Immature natural killer cell (primary cell): ENCODE results near the gene TCEANC. TPM values are rescaled to one million over a fixed set of nuclear protein-coding genes. Genes with fewer than 3 reads are reported as not detected.
"Not testable (repeated sequence)": the region's sequence is repeated elsewhere in the genome, so short reads cannot be mapped to it uniquely, and the experiment has no call there.

Source experiments
- DNase-seq, 3 donors: peaks; one replicate each; pipeline ENCODE4 v3.0.0; 2022; ENCODE audit warnings: mixed read lengths in 1 of 3
- H3K27ac Mint-ChIP-seq, 6 donors: one replicate each; pipeline ENCODE4 v1.8.0; 2020; ENCODE audit warnings: mixed read lengths in 6 of 6, mild to moderate bottlenecking in 5 of 6, inconsistent platforms in 4 of 6, moderate library complexity in 3 of 6
- H3K27me3 Mint-ChIP-seq, 3 donors: one replicate each; pipeline ENCODE4 v1.8.0; 2020 to 2021; ENCODE audit warnings: low read depth in 3 of 3, mild to moderate bottlenecking in 3 of 3, mixed read lengths in 3 of 3, moderate library complexity in 3 of 3, inconsistent platforms in 1 of 3
- H3K36me3 Mint-ChIP-seq, 3 donors: one replicate each; pipeline ENCODE4 v1.8.0; 2020; ENCODE audit warnings: mixed read lengths in 3 of 3, inconsistent platforms in 2 of 3, mild to moderate bottlenecking in 2 of 3
- H3K4me1 Mint-ChIP-seq, 2 donors: one replicate each; pipeline ENCODE4 v1.8.0; 2020; ENCODE audit warnings: inconsistent platforms in 2 of 2, mild to moderate bottlenecking in 2 of 2, mixed read lengths in 2 of 2, moderate library complexity in 1 of 2
- H3K4me3 Mint-ChIP-seq, 5 donors: one replicate each; pipeline ENCODE4 v1.8.0; 2020; ENCODE audit warnings: mild to moderate bottlenecking in 5 of 5, mixed read lengths in 5 of 5, inconsistent platforms in 3 of 5, moderate library complexity in 3 of 5
- H3K9me3 Mint-ChIP-seq, 6 donors: one replicate each; pipeline ENCODE4 v1.8.0; 2020; ENCODE audit warnings: mild to moderate bottlenecking in 6 of 6, mixed read lengths in 6 of 6, inconsistent platforms in 4 of 6, moderate library complexity in 3 of 6
- polyA plus RNA-seq, 3 donors: library from polyadenylated mRNA; unstranded; fragments of 300-500 nt; fragmentation: Illumina TruSeq; gene quantifications; one replicate each; pipeline ENCODE4 v1.2.3, GENCODE V29; 2021

TCEANC gene
- polyA plus RNA-seq, 3 donors from 2014 or later: 5.8 to 10.8 (median 7.1) TPM

DNA sequence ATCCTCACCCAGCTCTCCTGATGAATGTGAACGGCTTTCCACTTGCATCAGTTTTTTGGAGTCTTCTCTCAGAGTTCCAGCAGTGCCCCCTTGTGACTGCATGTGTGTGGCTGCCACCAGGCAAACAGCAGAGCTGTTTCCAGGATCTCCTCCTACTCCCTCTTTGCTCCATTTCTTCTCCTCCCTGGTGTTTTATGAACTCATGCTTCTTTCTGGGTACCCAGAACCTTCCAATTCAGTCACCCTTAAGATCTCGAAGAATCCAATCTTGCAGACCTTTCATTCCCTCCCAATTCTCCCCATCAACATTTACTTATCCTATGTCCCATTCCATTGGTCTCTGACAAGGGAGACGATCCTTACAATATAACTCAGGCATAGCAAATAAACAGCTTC, 6.8 kb upstream of the TCEANC start:
- Mint-ChIP-seq H3K4me1 (peaks cover 0 to 4% of the 10 kb centered on the region in 2 donors), H3K36me3 (no peaks in the 10 kb centered on the region), H3K9me3 (no peaks in the 10 kb centered on the region), H3K4me3 (no peak overlapping the region), H3K27ac (peak overlapping the region in 1 of 6 donors; percentile 34), H3K27me3 (peaks cover 0 to 12% (median 0%) of the 10 kb centered on the region in 3 donors)
- DNase-seq: peak in 2 of 3 donors; percentile 9 to 14

GRCh38 chrX:13647709-13648212, 5.2 kb upstream of the TCEANC start:
- peak overlapping the region in 5 of 6 donors; percentile 56 to 93 (median 87) for H3K27ac Mint-ChIP-seq
- DNase-seq: peak; percentile 6 to 69 (median 14)
- H3K36me3 Mint-ChIP-seq: no peaks in the 10 kb centered on the region
- H3K9me3 Mint-ChIP-seq: peaks cover 0 to 2% (median 0%) of the 10 kb centered on the region in 6 donors
- peak overlapping the region in 2 of 5 donors; percentile 57 to 65 for H3K4me3 Mint-ChIP-seq
- H3K27me3 Mint-ChIP-seq: peaks cover 0 to 12% (median 0%) of the 10 kb centered on the region in 3 donors
- peaks cover 7 to 11% of the 10 kb centered on the region in 2 donors for H3K4me1 Mint-ChIP-seq

- H3K4me1 Mint-ChIP-seq: peaks cover 13 to 15% of the 10 kb centered on the region in 2 donors
- not testable (repeated sequence) for H3K9me3 Mint-ChIP-seq, H3K4me3 Mint-ChIP-seq, H3K36me3 Mint-ChIP-seq, DNase-seq
- H3K27me3 Mint-ChIP-seq: peaks cover 0 to 12% (median 2%) of the 10 kb centered on the region in 3 donors
- H3K27ac Mint-ChIP-seq: peak overlapping the region in 3 of 6 donors; percentile 87 to 93 (median 87)
Measured at GRCh38 chrX:13648336-13648735, 4.6 kb upstream of the TCEANC start.

DNA sequence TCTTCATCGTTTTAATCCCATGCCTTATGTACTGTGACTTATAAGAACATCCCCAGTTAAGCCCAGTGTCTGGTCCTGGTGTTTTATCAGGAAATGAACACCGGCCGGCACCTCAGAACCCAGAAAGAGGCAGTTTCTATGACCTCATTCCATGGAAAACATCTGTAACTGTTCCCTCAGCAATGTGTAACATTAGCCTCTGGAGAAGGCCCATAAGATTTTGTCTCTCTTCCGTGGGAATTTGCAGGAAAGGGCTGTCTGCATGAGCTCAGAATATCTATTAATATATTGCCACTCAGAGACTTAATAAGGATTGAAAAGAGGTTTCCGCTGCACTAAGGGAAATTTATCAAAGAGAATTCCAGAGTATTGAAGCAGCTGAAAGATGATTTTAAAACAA, 3.1 kb upstream of the TCEANC start:
- no peak for DNase-seq
- peaks cover 0 to 2% (median 0%) of the 10 kb centered on the region in 6 donors for H3K9me3 Mint-ChIP-seq
- peaks cover 0 to 7% (median 6%) of the 10 kb centered on the region in 3 donors for H3K27me3 Mint-ChIP-seq
- H3K4me3 Mint-ChIP-seq: no peak overlapping the region
- H3K27ac Mint-ChIP-seq: no peak overlapping the region
- H3K4me1 Mint-ChIP-seq: peaks cover 25 to 28% of the 10 kb centered on the region in 2 donors
- H3K36me3 Mint-ChIP-seq: no peaks in the 10 kb centered on the region

- DNase-seq: no peak
- Mint-ChIP-seq H3K4me1 (peaks cover 25 to 33% of the 10 kb centered on the region in 2 donors), H3K36me3 (peaks cover 0 to 4% (median under 1%) of the 10 kb centered on the region in 3 donors), H3K27ac (no peak overlapping the region), H3K9me3 (peaks cover 0 to 2% (median 0%) of the 10 kb centered on the region in 6 donors), H3K27me3 (peaks cover 0 to 8% (median 7%) of the 10 kb centered on the region in 3 donors), H3K4me3 (no peak overlapping the region)
Measured at GRCh38 chrX:13650318-13650717, 2.6 kb upstream of the TCEANC start.

GRCh38 chrX:13651150-13651549, 1.8 kb upstream of the TCEANC start:
- Mint-ChIP-seq H3K4me1 (peaks cover 25 to 36% of the 10 kb centered on the region in 2 donors), H3K27me3 (peaks cover 0 to 8% (median 7%) of the 10 kb centered on the region in 3 donors), H3K4me3 (peak overlapping the region in 1 of 5 donors; percentile 2), H3K27ac (peak overlapping the region in 2 of 6 donors; percentile 18 to 77), H3K9me3 (peaks cover 0 to 2% (median 0%) of the 10 kb centered on the region in 6 donors), H3K36me3 (peaks cover 0 to 7% (median 5%) of the 10 kb centered on the region in 3 donors)
- no peak for DNase-seq

DNA sequence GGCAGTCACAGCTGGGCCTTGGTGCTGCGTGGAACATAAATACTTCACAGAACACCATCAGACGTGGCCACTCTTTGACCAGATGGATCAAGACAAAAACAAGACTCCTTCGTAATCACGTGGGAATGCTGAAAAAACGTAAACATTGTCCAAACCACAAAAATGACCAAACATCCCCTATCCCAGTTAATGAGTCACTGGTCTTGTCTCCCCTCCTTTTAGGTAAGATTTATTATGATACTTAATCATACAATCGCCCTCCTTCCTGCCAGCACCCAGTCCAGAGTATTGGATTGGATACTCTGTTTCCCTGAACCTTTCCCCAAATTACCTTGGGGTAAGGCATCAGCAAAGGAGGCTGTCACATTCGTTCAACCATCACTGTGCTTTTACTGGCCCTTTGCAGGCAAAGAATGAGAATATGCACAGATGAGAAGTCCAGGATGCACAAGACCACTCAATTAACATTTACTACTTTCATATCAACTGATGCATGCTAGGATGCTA, 601 bp upstream of the TCEANC start:
- H3K27ac Mint-ChIP-seq: peak overlapping the region; percentile 94 to 98 (median 96)
- DNase-seq: no peak
- peaks cover 25 to 36% of the 10 kb centered on the region in 2 donors for H3K4me1 Mint-ChIP-seq
- H3K36me3 Mint-ChIP-seq: peaks cover 0 to 14% (median 12%) of the 10 kb centered on the region in 3 donors
- H3K9me3 Mint-ChIP-seq: peaks cover 0 to 2% (median 0%) of the 10 kb centered on the region in 6 donors
- peak overlapping the region; percentile 93 to 95 (median 94) for H3K4me3 Mint-ChIP-seq
- peaks cover 0 to 8% (median 2%) of the 10 kb centered on the region in 3 donors for H3K27me3 Mint-ChIP-seq

GRCh38 chrX:13654116-13654515, 1.2 kb downstream of the TCEANC start:
- H3K4me3 Mint-ChIP-seq: peak overlapping the region in 4 of 5 donors; percentile 93 to 95 (median 94)

DNA sequence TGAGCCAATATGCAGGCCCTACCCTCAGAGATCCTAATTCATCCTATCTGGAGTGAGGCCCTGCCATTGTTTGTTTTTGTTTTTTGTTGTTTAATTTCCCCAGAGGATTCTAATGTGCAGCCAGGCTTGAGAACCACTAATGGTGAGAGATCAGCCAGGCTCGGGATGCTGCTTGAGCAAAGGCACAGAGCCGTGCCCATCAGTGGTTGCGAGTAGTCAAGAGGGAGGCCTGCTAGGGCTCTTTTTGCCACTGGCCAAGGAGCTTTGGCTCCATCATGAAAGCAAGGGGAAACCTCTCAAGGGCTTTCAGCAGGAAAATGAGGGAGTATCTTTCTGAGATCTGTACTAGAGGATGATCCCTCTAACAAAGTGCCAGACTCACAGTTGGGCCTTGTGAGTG, 2.7 kb downstream of the TCEANC start:
- no peak for DNase-seq
- peaks cover 7 to 23% (median 20%) of the 10 kb centered on the region in 3 donors for H3K36me3 Mint-ChIP-seq
- no peak overlapping the region for H3K4me3 Mint-ChIP-seq
- peaks cover 0 to 2% (median 0%) of the 10 kb centered on the region in 6 donors for H3K9me3 Mint-ChIP-seq
- H3K27ac Mint-ChIP-seq: peak overlapping the region in 4 of 6 donors; percentile 43 to 94 (median 57)
- peaks cover 25 to 45% of the 10 kb centered on the region in 2 donors for H3K4me1 Mint-ChIP-seq
- peaks cover 0 to 8% (median 0%) of the 10 kb centered on the region in 3 donors for H3K27me3 Mint-ChIP-seq

More at GRCh38 chrX:13654116-13654515, 1.2 kb downstream of the TCEANC start:
- peaks cover 3 to 17% (median 14%) of the 10 kb centered on the region in 3 donors for H3K36me3 Mint-ChIP-seq
- H3K27ac Mint-ChIP-seq: peak overlapping the region; percentile 94 to 98 (median 96)
- peaks cover 24 to 44% of the 10 kb centered on the region in 2 donors for H3K4me1 Mint-ChIP-seq
- peaks cover 0 to 8% (median 0%) of the 10 kb centered on the region in 3 donors for H3K27me3 Mint-ChIP-seq
- no peak for DNase-seq
- peaks cover 0 to 2% (median 0%) of the 10 kb centered on the region in 6 donors for H3K9me3 Mint-ChIP-seq

DNA sequence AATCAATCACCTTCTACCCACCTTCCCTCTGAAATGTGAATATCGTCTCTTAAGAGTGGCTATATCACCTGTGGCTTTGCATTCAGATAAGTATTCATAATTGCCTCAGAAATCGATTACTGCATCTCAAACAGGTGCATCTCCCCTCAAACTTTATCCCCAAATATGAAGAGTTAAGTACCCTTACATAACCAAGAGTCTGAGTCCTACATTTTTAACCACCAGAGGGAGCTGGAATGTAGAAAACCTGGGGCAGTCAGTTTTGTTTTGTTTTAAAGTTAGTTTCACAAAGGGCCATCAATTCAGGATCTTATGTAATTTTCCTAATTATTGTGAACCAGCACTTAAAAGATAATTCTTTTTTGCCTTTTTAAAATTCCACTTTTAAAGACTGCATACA, 5.7 kb downstream of the TCEANC start:
- H3K36me3 Mint-ChIP-seq: peaks cover 7 to 48% (median 40%) of the 10 kb centered on the region in 3 donors
- H3K4me3 Mint-ChIP-seq: peak overlapping the region in 2 of 5 donors; percentile 65 to 69
- no peaks in the 10 kb centered on the region for H3K9me3 Mint-ChIP-seq
- peak overlapping the region; percentile 16 to 85 (median 76) for H3K27ac Mint-ChIP-seq
- H3K27me3 Mint-ChIP-seq: peaks cover 0 to 3% (median 2%) of the 10 kb centered on the region in 3 donors
- peaks cover 12 to 30% of the 10 kb centered on the region in 2 donors for H3K4me1 Mint-ChIP-seq
- DNase-seq: peak; percentile 51 to 64 (median 61)

DNA sequence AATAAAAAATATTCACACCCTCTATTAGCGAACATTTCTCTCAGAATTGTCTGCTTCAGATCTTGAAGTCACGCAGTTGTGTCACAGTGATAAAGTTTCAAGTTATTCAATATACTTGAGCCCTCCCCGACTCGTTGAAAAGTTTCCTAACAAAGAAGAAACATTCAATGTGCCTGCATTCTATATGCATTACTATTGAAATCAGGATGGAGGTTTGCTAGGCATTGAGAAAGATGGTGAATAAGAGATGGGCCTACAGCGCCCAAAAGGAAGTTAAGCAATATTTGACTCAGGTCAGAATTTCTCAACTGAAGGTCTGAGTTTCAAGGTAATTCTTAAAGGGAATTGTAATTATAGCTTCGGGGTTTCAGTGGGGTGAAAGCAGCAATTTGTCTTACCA, 6.1 kb downstream of the TCEANC start:
- Mint-ChIP-seq H3K4me3 (peak overlapping the region in 2 of 5 donors; percentile 65 to 69), H3K27ac (peak overlapping the region; percentile 16 to 85 (median 76)), H3K27me3 (peaks cover 0 to 2% (median 2%) of the 10 kb centered on the region in 3 donors), H3K9me3 (no peaks in the 10 kb centered on the region), H3K36me3 (peaks cover 7 to 52% (median 45%) of the 10 kb centered on the region in 3 donors), H3K4me1 (peaks cover 9 to 25% of the 10 kb centered on the region in 2 donors)
- DNase-seq: no peak

DNA sequence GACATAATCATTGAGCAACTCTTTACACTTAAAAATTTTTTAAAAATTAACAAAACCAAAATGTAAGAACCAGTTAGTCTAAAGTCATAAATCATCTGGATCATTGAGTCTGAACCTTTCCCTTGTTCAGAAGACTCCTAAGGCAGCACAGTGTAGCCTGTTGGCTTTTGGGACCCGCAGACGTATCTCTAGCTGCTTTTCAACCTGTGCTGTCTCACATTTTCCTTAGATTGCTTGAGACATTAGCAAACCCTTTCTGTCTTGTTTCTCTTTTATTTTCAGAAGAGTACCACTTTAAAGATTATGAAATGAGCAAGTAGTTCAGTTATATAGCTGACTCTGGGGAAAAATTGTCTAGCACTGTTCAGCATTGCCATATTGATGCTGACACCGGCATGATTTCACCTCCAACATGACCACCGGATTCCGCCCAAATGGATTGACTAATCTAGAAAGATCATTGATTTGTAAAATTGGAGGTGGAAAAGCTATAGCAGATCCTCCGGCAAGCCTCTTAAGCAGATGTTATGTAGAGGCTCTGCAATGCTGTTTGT, 8.9 kb downstream of the TCEANC start:
- peaks cover 7 to 56% (median 41%) of the 10 kb centered on the region in 3 donors for H3K36me3 Mint-ChIP-seq
- H3K4me3 Mint-ChIP-seq: peak overlapping the region in 1 of 5 donors; percentile 72
- no peak for DNase-seq
- peaks cover 7 to 10% of the 10 kb centered on the region in 2 donors for H3K4me1 Mint-ChIP-seq
- peak overlapping the region in 2 of 6 donors; percentile 72 to 83 for H3K27ac Mint-ChIP-seq
- H3K27me3 Mint-ChIP-seq: peaks cover 0 to 5% (median 0%) of the 10 kb centered on the region in 3 donors
- no peaks in the 10 kb centered on the region for H3K9me3 Mint-ChIP-seq

GRCh38 chrX:13662355-13662791, 9.4 kb downstream of the TCEANC start:
- peak overlapping the region in 1 of 5 donors; percentile 72 for H3K4me3 Mint-ChIP-seq
- peaks cover 7 to 10% of the 10 kb centered on the region in 2 donors for H3K4me1 Mint-ChIP-seq
- H3K9me3 Mint-ChIP-seq: no peaks in the 10 kb centered on the region
- peaks cover 0 to 5% (median 0%) of the 10 kb centered on the region in 3 donors for H3K27me3 Mint-ChIP-seq
- H3K36me3 Mint-ChIP-seq: peaks cover 7 to 52% (median 36%) of the 10 kb centered on the region in 3 donors
- peak in 1 of 3 donors; percentile 14 for DNase-seq
- H3K27ac Mint-ChIP-seq: peak overlapping the region in 2 of 6 donors; percentile 72 to 83
